ENCODE measurements around the gene PLEKHM3.

The PLEKHM3 gene

GRCh38 chr2:207844648-207845047 lies 180.7 kb downstream of the PLEKHM3 start:
- no peak for TF ChIP-seq CTCF (conservative IDR thresholded peaks at IDR 0.05; ENCODE audit: control insufficient read depth, insufficient read depth, low read depth, low read length)
- no peak overlapping the region for H3K4me3 ChIP-seq (ENCODE audit: control insufficient read depth, low read depth, low read length)
- DNase-seq (ENCODE audit: low read depth) = no peak

GRCh38 chr2:207840101-207840500 lies 185.2 kb downstream of the PLEKHM3 start:
- TF ChIP-seq CTCF (conservative IDR thresholded peaks at IDR 0.05; ENCODE audit: control insufficient read depth, insufficient read depth, low read depth, low read length) = no peak
- DNase-seq (ENCODE audit: low read depth) = no peak
- no peak overlapping the region for H3K4me3 ChIP-seq (ENCODE audit: control insufficient read depth, low read depth, low read length)

- no peak for DNase-seq (ENCODE audit: low read depth)
- no peak overlapping the region for H3K4me3 ChIP-seq (ENCODE audit: control insufficient read depth, low read depth, low read length)
- TF ChIP-seq CTCF (conservative IDR thresholded peaks at IDR 0.05; ENCODE audit: control insufficient read depth, insufficient read depth, low read depth, low read length) = no peak
These were observed 185.8 kb downstream of the PLEKHM3 start for GRCh38 chr2:207839575-207839974.

GRCh38 chr2:207839028-207839427 lies 186.3 kb downstream of the PLEKHM3 start:
- H3K4me3 ChIP-seq (ENCODE audit: control insufficient read depth, low read depth, low read length) = no peak overlapping the region
- no peak for TF ChIP-seq CTCF (conservative IDR thresholded peaks at IDR 0.05; ENCODE audit: control insufficient read depth, insufficient read depth, low read depth, low read length)
- DNase-seq (ENCODE audit: low read depth) = no peak

- H3K4me3 ChIP-seq (ENCODE audit: control insufficient read depth, low read depth, low read length) = no peak overlapping the region
- no peak for TF ChIP-seq CTCF (conservative IDR thresholded peaks at IDR 0.05; ENCODE audit: control insufficient read depth, insufficient read depth, low read depth, low read length)
- DNase-seq (ENCODE audit: low read depth) = no peak
These were observed 188.7 kb downstream of the PLEKHM3 start for GRCh38 chr2:207836521-207837133.

- TF ChIP-seq CTCF (conservative IDR thresholded peaks at IDR 0.05; ENCODE audit: control insufficient read depth, insufficient read depth, low read depth, low read length) = no peak
- no peak for DNase-seq (ENCODE audit: low read depth)
- H3K4me3 ChIP-seq (ENCODE audit: control insufficient read depth, low read depth, low read length) = no peak overlapping the region
These were observed 189.5 kb downstream of the PLEKHM3 start for GRCh38 chr2:207835805-207836204.
